ENCODE measurements around the gene C16orf96. TPM values are rescaled to one million over a fixed set of nuclear protein-coding genes. Genes with fewer than 3 reads are reported as not detected.

Gene C16orf96
- total and polyA plus RNA-seq, 2 of the 13 experiments (the other 11 are each of a cell fraction or from before 2014, with no cell fraction given): 0.03 TPM; not detected in 1

DNA sequence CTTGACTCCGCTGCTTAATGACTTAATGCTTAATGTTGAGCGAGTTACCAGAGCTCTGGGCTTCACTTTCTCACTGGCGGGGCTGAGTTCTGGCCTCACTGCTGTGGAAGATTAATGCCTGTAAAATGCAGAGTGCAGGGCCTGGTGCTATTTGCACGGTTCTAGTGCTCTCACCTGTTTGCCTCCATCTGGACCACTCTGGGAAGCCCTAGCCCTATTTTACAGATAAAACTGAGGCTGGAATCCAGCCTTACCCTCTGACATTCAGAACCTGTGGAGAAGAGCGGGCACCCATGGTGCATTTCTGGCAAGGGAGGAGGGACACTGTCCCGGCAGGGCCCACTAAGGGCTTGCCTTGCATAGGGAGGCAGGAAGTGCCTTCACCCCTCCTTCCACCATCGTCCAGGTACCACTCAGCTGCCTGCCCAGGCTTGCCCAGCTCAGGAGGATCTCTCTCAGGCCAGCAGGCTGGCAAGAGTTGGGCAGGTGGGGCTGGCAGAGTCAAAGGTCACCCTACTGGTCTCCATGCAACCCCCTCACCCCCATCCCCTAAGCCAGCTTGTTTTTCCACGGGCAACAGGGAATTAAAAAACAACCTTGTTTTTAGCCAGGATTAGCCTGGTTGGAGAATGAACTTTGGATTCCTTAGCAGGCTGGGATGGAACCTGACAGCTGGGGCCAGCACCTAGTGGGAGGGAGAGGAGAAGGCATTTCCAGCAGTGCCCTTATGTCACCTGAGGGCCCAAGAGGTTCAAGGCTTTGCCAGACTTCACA, 62.7 kb downstream of the C16orf96 start (continued):
- TF ChIP-seq ZNF83 (CRISPR knock-in tag; IDR thresholded peaks at IDR 0.05; ENCODE audit: borderline replicate concordance): 0 out of 2 replicates have a peak, but pooled peaks have one; percentile 33
- no peak for TF ChIP-seq AGO1 (IDR thresholded peaks at IDR 0.05; ENCODE audit: low read depth, low read length, poor library complexity, severe bottlenecking)
- no peak for TF ChIP-seq HMG20B (CRISPR knock-in tag; conservative IDR thresholded peaks at IDR 0.05)
- TF ChIP-seq CHD2 (IDR thresholded peaks at IDR 0.05; ENCODE audit: low read depth, low read length): no peak
- TF ChIP-seq, protein P1, sequence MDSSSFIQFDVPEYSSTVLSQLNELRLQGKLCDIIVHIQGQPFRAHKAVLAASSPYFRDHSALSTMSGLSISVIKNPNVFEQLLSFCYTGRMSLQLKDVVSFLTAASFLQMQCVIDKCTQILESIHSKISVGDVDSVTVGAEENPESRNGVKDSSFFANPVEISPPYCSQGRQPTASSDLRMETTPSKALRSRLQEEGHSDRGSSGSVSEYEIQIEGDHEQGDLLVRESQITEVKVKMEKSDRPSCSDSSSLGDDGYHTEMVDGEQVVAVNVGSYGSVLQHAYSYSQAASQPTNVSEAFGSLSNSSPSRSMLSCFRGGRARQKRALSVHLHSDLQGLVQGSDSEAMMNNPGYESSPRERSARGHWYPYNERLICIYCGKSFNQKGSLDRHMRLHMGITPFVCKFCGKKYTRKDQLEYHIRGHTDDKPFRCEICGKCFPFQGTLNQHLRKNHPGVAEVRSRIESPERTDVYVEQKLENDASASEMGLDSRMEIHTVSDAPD (CRISPR knock-in tag; IDR thresholded peaks at IDR 0.05): peak; percentile 68; the same call in 1 of the 2 replicates
- no peak for TF ChIP-seq ARNTL (CRISPR knock-in tag; IDR thresholded peaks at IDR 0.05)
- no peak for TF ChIP-seq ZSCAN20 (CRISPR knock-in tag; IDR thresholded peaks at IDR 0.05; ENCODE audit: borderline replicate concordance)
- no peak for TF ChIP-seq SUZ12 (IDR thresholded peaks at IDR 0.05; ENCODE audit: low read depth, low read length)
- TF ChIP-seq, protein P2, sequence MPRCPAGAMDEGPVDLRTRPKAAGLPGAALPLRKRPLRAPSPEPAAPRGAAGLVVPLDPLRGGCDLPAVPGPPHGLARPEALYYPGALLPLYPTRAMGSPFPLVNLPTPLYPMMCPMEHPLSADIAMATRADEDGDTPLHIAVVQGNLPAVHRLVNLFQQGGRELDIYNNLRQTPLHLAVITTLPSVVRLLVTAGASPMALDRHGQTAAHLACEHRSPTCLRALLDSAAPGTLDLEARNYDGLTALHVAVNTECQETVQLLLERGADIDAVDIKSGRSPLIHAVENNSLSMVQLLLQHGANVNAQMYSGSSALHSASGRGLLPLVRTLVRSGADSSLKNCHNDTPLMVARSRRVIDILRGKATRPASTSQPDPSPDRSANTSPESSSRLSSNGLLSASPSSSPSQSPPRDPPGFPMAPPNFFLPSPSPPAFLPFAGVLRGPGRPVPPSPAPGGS (CRISPR knock-in tag; IDR thresholded peaks at IDR 0.05): 0 out of 2 replicates have a peak, but pooled peaks have one; percentile 30
- TF ChIP-seq, protein P3, sequence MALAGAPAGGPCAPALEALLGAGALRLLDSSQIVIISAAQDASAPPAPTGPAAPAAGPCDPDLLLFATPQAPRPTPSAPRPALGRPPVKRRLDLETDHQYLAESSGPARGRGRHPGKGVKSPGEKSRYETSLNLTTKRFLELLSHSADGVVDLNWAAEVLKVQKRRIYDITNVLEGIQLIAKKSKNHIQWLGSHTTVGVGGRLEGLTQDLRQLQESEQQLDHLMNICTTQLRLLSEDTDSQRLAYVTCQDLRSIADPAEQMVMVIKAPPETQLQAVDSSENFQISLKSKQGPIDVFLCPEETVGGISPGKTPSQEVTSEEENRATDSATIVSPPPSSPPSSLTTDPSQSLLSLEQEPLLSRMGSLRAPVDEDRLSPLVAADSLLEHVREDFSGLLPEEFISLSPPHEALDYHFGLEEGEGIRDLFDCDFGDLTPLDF (CRISPR knock-in tag; IDR thresholded peaks at IDR 0.05): no peak
- TF ChIP-seq ZFP82 (CRISPR knock-in tag; IDR thresholded peaks at IDR 0.05; ENCODE audit: borderline replicate concordance): no peak
- TF ChIP-seq RBM39 (IDR thresholded peaks at IDR 0.05; ENCODE audit: low read depth, low read length, poor library complexity, severe bottlenecking): no peak
- TF ChIP-seq, protein P4, sequence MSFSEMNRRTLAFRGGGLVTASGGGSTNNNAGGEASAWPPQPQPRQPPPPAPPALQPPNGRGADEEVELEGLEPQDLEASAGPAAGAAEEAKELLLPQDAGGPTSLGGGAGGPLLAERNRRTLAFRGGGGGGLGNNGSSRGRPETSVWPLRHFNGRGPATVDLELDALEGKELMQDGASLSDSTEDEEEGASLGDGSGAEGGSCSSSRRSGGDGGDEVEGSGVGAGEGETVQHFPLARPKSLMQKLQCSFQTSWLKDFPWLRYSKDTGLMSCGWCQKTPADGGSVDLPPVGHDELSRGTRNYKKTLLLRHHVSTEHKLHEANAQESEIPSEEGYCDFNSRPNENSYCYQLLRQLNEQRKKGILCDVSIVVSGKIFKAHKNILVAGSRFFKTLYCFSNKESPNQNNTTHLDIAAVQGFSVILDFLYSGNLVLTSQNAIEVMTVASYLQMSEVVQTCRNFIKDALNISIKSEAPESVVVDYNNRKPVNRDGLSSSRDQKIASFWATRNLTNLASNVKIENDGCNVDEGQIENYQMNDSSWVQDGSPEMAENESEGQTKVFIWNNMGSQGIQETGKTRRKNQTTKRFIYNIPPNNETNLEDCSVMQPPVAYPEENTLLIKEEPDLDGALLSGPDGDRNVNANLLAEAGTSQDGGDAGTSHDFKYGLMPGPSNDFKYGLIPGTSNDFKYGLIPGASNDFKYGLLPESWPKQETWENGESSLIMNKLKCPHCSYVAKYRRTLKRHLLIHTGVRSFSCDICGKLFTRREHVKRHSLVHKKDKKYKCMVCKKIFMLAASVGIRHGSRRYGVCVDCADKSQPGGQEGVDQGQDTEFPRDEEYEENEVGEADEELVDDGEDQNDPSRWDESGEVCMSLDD (CRISPR knock-in tag; IDR thresholded peaks at IDR 0.05; ENCODE audit: borderline replicate concordance): no peak
- no peak for TF ChIP-seq ZNF660 (CRISPR knock-in tag; IDR thresholded peaks at IDR 0.05; ENCODE audit: borderline replicate concordance, low read depth)
- TF ChIP-seq SMAD9 (CRISPR knock-in tag; IDR thresholded peaks at IDR 0.05): no peak
- TF ChIP-seq ZSCAN9 (CRISPR knock-in tag; IDR thresholded peaks at IDR 0.05; ENCODE audit: borderline replicate concordance): no peak
- no peak for TF ChIP-seq NCOR1 (IDR thresholded peaks at IDR 0.05; ENCODE audit: borderline replicate concordance, low read length)
- TF ChIP-seq ZNF251 (CRISPR knock-in tag; IDR thresholded peaks at IDR 0.05): no peak
- no peak for TF ChIP-seq ZFP36L2 (CRISPR knock-in tag; IDR thresholded peaks at IDR 0.05)
- no peak for TF ChIP-seq CREM (IDR thresholded peaks at IDR 0.05)
- no peak for TF ChIP-seq CREM (CRISPR knock-in tag; IDR thresholded peaks at IDR 0.05)
- no peak for TF ChIP-seq ZNF292 (CRISPR knock-in tag; IDR thresholded peaks at IDR 0.05; ENCODE audit: borderline replicate concordance, low read depth)

Data from HepG2 (cell line).